A549 (cell line): ENCODE data around the gene CHST10. TPM values are rescaled to one million over a fixed set of nuclear protein-coding genes. Genes with fewer than 3 reads are reported as not detected.

Source experiments
- ATAC-seq, 2 experiments: fragments of 200-7000 bp in 1 of 2; fragments of >200 bp in 1 of 2; cut with Nextera tagmentation in 1 of 2; cut with Tn5 transposase in 1 of 2; 3 replicates each; pipeline versions ENCODE4 v1.8.0 to v1.9.1; 2018 to 2020; ENCODE audit warnings: mild to moderate bottlenecking in 1 of 2, moderate library complexity in 1 of 2
- CTCF ChIA-PET: fragments of 300-600 bp; sonication (Branson Sonifier 250); formaldehyde crosslinking; extraction: SDS; loops from one replicate; lab custom pipeline; 2021; ENCODE audit warnings: antibody characterized with exemption, inconsistent platforms; lab: Yijun Ruan, JAX
- POLR2A ChIA-PET: fragments of 350-600 bp; formaldehyde crosslinking; extraction: SDS; loops from one replicate; lab custom pipeline; 2021; ENCODE audit warnings: antibody characterized with exemption, inconsistent platforms; lab: Yijun Ruan, JAX
- DNase-seq, 2 experiments: peaks; one replicate each; pipeline versions ENCODE4 v3.0.0 to v3.0.0-alpha.2; 2011 to 2016; ENCODE audit warnings: low read depth in 1 of 2, low spot score in 1 of 2
- FAIRE-seq: peaks from 2 replicates; lab custom pipeline; 2011; peaks lifted over from hg19 to GRCh38; lab: Jason Lieb, UNC
- H3K27ac ChIP-seq, 2 experiments: fragments of >200 bp; sonication (Bioruptor Twin); formaldehyde crosslinking; 3 replicates each; pipeline ENCODE4 v1.5.1; 2016 to 2017
- H3K4me1 ChIP-seq: fragments of >200 bp; sonication (Bioruptor Twin); formaldehyde crosslinking; 3 replicates; pipeline ENCODE4 v1.6.1; 2016
- H3K4me2 ChIP-seq: fragments of >200 bp; sonication (Bioruptor Twin); formaldehyde crosslinking; 3 replicates; pipeline ENCODE4 v1.6.1; 2016
- H3K4me3 ChIP-seq: fragments of >200 bp; sonication (Bioruptor Twin); formaldehyde crosslinking; 3 replicates; pipeline ENCODE4 v1.5.1; 2016
- H3K9me3 ChIP-seq: fragments of >200 bp; sonication (Bioruptor Twin); formaldehyde crosslinking; 3 replicates; pipeline ENCODE4 v1.6.1; 2016
- ATOH8 ChIP-seq: fragments of 250-450 bp; sonication (Bioruptor Pico); IDR thresholded peaks from 2 replicates; pipeline ENCODE4 v1.5.0; 2020; ENCODE audit warnings: low read depth, mild to moderate bottlenecking, moderate library complexity
- CBX2 ChIP-seq: fragments of 200-600 bp; sonication (generic); IDR thresholded peaks from 2 replicates; pipeline ENCODE4 v1.6.1; 2016; ENCODE audit warnings: low read depth, mild to moderate bottlenecking, borderline replicate concordance
- CHD2 ChIP-seq: fragments of 150-350 bp; IDR thresholded peaks from 2 replicates; pipeline ENCODE4 v1.6.1; 2014; ENCODE audit warnings: low read length; ENCODE audit not compliant: partially characterized antibody
- EHF ChIP-seq: fragments of 250-450 bp; sonication (Bioruptor Pico); IDR thresholded peaks from 2 replicates; pipeline ENCODE4 v1.5.0; 2020; ENCODE audit warnings: mild to moderate bottlenecking
- EP300 ChIP-seq, 2 experiments: fragments of >200 bp; sonication (Bioruptor Twin); formaldehyde crosslinking; IDR thresholded peaks; 2 replicates in 1 of 2; 3 replicates in 1 of 2; pipeline ENCODE4 v1.6.1; 2016 to 2017
- FOSB ChIP-seq: fragments of 250-450 bp; sonication (Bioruptor Pico); IDR thresholded peaks from 2 replicates; pipeline ENCODE4 v1.5.0; 2020; ENCODE audit warnings: mild to moderate bottlenecking, moderate library complexity
- FOSL2 ChIP-seq, 2 experiments: fragments of 450-650 bp in 1 of 2; fragments of >200 bp in 1 of 2; sonication (Bioruptor Twin) in 1 of 2; formaldehyde crosslinking; IDR thresholded peaks; 2 replicates each; pipeline versions ENCODE4 v1.5.0 to v1.6.1; 2016 to 2020; ENCODE audit warnings: mild to moderate bottlenecking in 1 of 2, moderate library complexity in 1 of 2
- GATA3 ChIP-seq: IDR thresholded peaks from 2 replicates; pipeline ENCODE4 v1.6.1; 2012; ENCODE audit warnings: borderline replicate concordance
- HEYL ChIP-seq: fragments of 250-450 bp; sonication (Bioruptor Pico); IDR thresholded peaks from 2 replicates; pipeline ENCODE4 v1.8.0; 2021; ENCODE audit warnings: mild to moderate bottlenecking, moderate library complexity
- MAX ChIP-seq: IDR thresholded peaks from 2 replicates; pipeline ENCODE4 v1.6.1; 2012
- MAZ ChIP-seq: fragments of 150-350 bp; IDR thresholded peaks from 2 replicates; pipeline ENCODE4 v1.6.1; 2014; ENCODE audit warnings: antibody characterized with exemption, low read depth, low read length, borderline replicate concordance
- NR3C1 ChIP-seq: fragments of >200 bp; sonication (Bioruptor Twin); formaldehyde crosslinking; IDR thresholded peaks from 3 replicates; pipeline ENCODE4 v1.6.1; 2017
- POLR2AphosphoS2 ChIP-seq: conservative IDR thresholded peaks from 2 replicates; pipeline ENCODE4 v1.6.1; 2012; ENCODE audit warnings: low read length, improper control_type of control experiment, inconsistent platforms
- RAD21 ChIP-seq, 2 experiments: fragments of >200 bp in 1 of 2; sonication (Bioruptor Twin) in 1 of 2; formaldehyde crosslinking in 1 of 2; IDR thresholded peaks in 1 of 2; conservative IDR thresholded peaks in 1 of 2; 2 replicates in 1 of 2; 3 replicates in 1 of 2; pipeline ENCODE4 v1.6.1; 2012 to 2018; ENCODE audit warnings: inconsistent platforms in 1 of 2
- RCOR1 ChIP-seq: fragments of 150-350 bp; IDR thresholded peaks from 2 replicates; pipeline ENCODE4 v1.6.1; 2014; ENCODE audit warnings: antibody characterized with exemption, low read length, low read depth
- RNF2 ChIP-seq: fragments of 200-600 bp; sonication (generic); IDR thresholded peaks from 2 replicates; pipeline ENCODE4 v1.6.1; 2016; ENCODE audit warnings: low read depth, mild to moderate bottlenecking, antibody characterized with exemption, moderate library complexity, borderline replicate concordance
- SREBF2 ChIP-seq: fragments of 450-650 bp; IDR thresholded peaks from 2 replicates; pipeline ENCODE4 v1.6.1; 2014; ENCODE audit warnings: mild to moderate bottlenecking, moderate library complexity
- TFCP2L1 ChIP-seq: fragments of 250-450 bp; sonication (Bioruptor Pico); IDR thresholded peaks from 2 replicates; pipeline ENCODE4 v1.5.0; 2021; ENCODE audit warnings: mild to moderate bottlenecking
- TP53 ChIP-seq: fragments of 250-450 bp; sonication (Bioruptor Pico); IDR thresholded peaks from 2 replicates; pipeline ENCODE4 v1.5.0; 2021; ENCODE audit warnings: mild to moderate bottlenecking, moderate library complexity
- ZC3H11A ChIP-seq: fragments of 450-650 bp; IDR thresholded peaks from 2 replicates; pipeline ENCODE4 v1.6.1; 2014; ENCODE audit warnings: antibody characterized with exemption, mild to moderate bottlenecking
- ZSCAN20 ChIP-seq: fragments of 250-450 bp; sonication (Bioruptor Pico); IDR thresholded peaks from 2 replicates; pipeline ENCODE4 v1.8.0; 2022; ENCODE audit warnings: mild to moderate bottlenecking, moderate library complexity
- WGBS: methylation state at CpG from one replicate; pipeline ENCODE4 v1.1.6; 2017; ENCODE audit errors: missing lambda C conversion rate; 5-methylcytosine and 5-hydroxymethylcytosine counted together
- polyA plus RNA-seq, 4 experiments: library from polyadenylated mRNA; depleted of rRNA in 3 of 4; stranded (reverse); fragments of >200 nt; fragmentation: RNase III in 1 of 4; extraction: RNeasy Plus Mini Kit Qiagen cat#74134 plus additional on column Dnase treatment in 1 of 4; gene quantifications; 2 replicates in 3 of 4; 3 replicates in 1 of 4; pipeline ENCODE4 v1.2.3, GENCODE V29; 2011 to 2017
- TF ChIP-seq, protein P1 (sequence below): fragments of >200 bp; sonication (Bioruptor Twin); formaldehyde crosslinking; IDR thresholded peaks from 3 replicates; pipeline ENCODE4 v1.5.1; 2016

CHST10 gene
- polyA plus RNA-seq, 2 of the 4 experiments (the other 2 are of a cell fraction) = 16.6 to 24.0 TPM

- DNase-seq = no peak
- H3K27ac ChIP-seq = no peak overlapping the region
- CTCF ChIA-PET = interaction anchor here (0.6 to 4.0 kb wide), 4 partner anchors 8 to 128 kb away, joined by 3 to 40 read pairs (median 16); no protein-coding TSS in a partner anchor
- TF ChIP-seq CHD2 (no peak), TP53 (no peak), FOSB (CRISPR knock-in tag) (no peak)
- TF ChIP-seq, all 56 proteins: peak for 0
- FAIRE-seq (no peak), ATAC-seq (no peak; a peak in 1 of 6 replicates)
- Histone ChIP-seq H3K9me3 (no peaks in the 10 kb centered on the region), H3K4me2 (no peak overlapping the region), H3K4me3 (no peak overlapping the region), H3K4me1 (no peaks in the 10 kb centered on the region)
- POLR2A ChIA-PET = no interaction called here
- 86% methylated on average over 12 of the region's 12 CpGs for WGBS
These were observed 27.2 kb downstream of the CHST10 start for GRCh38 chr2:100390001-100390940.

DNA sequence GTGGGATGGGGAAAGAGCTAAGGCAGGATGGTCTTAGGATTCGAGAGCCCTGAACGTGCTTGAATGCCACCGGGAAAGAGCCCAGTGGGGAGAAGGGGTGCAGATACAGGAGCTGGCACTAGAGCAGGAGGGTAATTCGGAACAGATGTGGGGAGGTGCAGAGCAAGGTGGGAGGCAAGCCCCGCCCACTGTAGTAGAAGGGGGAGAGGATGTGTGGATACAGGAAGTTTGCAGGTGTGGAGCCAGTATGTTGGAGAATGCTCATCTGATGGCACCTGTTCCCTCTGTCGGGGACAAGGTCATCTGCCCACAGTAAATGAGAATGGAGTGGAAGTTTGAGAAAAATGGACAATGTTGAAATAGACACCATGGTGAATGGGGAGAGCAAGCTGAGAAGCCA is 28.8 kb downstream of the CHST10 start:
- no peak for ATAC-seq

DNA sequence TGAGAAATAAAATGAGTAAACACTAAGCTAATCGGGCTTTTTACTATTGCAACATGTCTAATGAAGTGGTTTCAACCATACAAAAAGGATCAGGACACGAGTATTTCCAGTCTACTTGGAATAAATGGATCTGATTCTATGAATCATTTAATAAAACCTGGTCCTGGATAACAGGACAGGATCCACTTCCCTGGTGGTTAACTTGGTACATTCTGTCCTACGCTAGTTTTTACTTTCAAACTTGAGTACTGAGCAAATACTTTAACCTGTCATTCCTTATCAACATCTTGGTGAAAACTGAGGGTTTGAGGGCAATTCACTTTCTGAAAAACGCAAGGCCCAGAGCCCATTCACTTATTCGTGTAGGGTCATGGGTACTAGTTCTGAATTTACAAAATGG is 33.5 kb downstream of the CHST10 start:
- FAIRE-seq (no peak), DNase-seq (no peak), ATAC-seq (no peak)
- 61% methylated on average over 5 of the region's 5 CpGs for WGBS
- CTCF ChIA-PET = interaction anchor here (0.6 to 8.9 kb wide), 2 partner anchors 120 to 204 kb away, joined by 3 to 188 read pairs; no protein-coding TSS in a partner anchor
- Histone ChIP-seq H3K4me1 (0 out of 3 replicates have a peak, but pooled peaks cover 2% of the 10 kb centered on the region), H3K27ac (no peak overlapping the region), H3K4me2 (no peak overlapping the region), H3K4me3 (no peak overlapping the region), H3K9me3 (no peaks in the 10 kb centered on the region)
- TF ChIP-seq, protein P1, sequence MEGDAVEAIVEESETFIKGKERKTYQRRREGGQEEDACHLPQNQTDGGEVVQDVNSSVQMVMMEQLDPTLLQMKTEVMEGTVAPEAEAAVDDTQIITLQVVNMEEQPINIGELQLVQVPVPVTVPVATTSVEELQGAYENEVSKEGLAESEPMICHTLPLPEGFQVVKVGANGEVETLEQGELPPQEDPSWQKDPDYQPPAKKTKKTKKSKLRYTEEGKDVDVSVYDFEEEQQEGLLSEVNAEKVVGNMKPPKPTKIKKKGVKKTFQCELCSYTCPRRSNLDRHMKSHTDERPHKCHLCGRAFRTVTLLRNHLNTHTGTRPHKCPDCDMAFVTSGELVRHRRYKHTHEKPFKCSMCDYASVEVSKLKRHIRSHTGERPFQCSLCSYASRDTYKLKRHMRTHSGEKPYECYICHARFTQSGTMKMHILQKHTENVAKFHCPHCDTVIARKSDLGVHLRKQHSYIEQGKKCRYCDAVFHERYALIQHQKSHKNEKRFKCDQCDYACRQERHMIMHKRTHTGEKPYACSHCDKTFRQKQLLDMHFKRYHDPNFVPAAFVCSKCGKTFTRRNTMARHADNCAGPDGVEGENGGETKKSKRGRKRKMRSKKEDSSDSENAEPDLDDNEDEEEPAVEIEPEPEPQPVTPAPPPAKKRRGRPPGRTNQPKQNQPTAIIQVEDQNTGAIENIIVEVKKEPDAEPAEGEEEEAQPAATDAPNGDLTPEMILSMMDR = no peak
- TF ChIP-seq TFCP2L1 (CRISPR knock-in tag) (no peak), GATA3 (no peak)
- POLR2A ChIA-PET = no interaction called here

More for the DNA sequence above, 28.8 kb downstream of the CHST10 start:
- ChIA-PET CTCF (interaction anchor here (3.0 to 4.0 kb wide), 2 partner anchors 8 to 127 kb away, joined by 29 to 40 read pairs; no protein-coding TSS in a partner anchor), POLR2A (no interaction called here)
- no peak for FAIRE-seq
- H3K9me3 ChIP-seq = no peaks in the 10 kb centered on the region
- no peak overlapping the region for H3K4me2 ChIP-seq
- TF ChIP-seq ZC3H11A (no peak), HEYL (no peak), ZSCAN20 (no peak), MAX (no peak), RCOR1 (no peak), CBX2 (no peak), TP53 (no peak)
- no peak overlapping the region for H3K4me3 ChIP-seq
- no peaks in the 10 kb centered on the region for H3K4me1 ChIP-seq
- H3K27ac ChIP-seq = no peak overlapping the region
- no peak for DNase-seq
- 76% methylated on average over 6 of the region's 6 CpGs for WGBS

DNA sequence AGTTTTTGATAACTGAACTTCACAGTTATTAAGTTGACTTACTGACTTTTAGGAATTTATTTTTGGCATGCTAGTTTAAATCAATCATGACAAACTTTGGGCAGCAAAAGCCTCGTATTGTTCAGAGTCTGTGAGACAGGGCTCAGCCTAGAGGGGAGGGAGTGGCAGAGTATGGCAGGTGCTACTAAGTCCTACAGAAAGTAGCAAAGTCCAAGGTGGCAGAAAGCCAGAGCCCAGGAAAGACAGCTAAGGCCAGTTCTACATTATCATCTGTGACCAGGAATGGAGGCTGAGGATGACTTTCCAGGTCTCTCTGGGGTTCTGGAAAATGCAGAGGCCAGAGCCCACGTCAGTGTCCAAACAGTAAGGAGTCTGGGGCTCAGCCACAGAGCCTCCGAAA is 34.2 kb downstream of the CHST10 start:
- ChIA-PET CTCF (interaction anchor here (1.1 to 8.9 kb wide), 2 partner anchors 92 to 119 kb away, joined by 3 to 188 read pairs; no protein-coding TSS in a partner anchor), POLR2A (no interaction called here)
- H3K4me2 ChIP-seq = no peak overlapping the region
- ATAC-seq (no peak), DNase-seq (no peak)
- 0 out of 3 replicates have a peak, but pooled peaks cover 2% of the 10 kb centered on the region for H3K4me1 ChIP-seq
- H3K4me3 ChIP-seq = no peak overlapping the region
- no peak overlapping the region for H3K27ac ChIP-seq
- TF ChIP-seq EHF (CRISPR knock-in tag) (no peak), NR3C1 (no peak), FOSL2 (IDR thresholded peaks at IDR 0.05) (no peak), FOSL2 (CRISPR knock-in tag; IDR thresholded peaks at IDR 0.05) (no peak), POLR2AphosphoS2 (no peak), ATOH8 (CRISPR knock-in tag) (no peak), TFCP2L1 (CRISPR knock-in tag) (no peak), EP300 (IDR thresholded peaks at IDR 0.05) (no peak), MAX (no peak), MAZ (no peak), RNF2 (no peak), SREBF2 (no peak), RAD21 (conservative IDR thresholded peaks at IDR 0.05 in 1 of 2, IDR thresholded peaks at IDR 0.05 in 1 of 2) (no peak), ZC3H11A (no peak)
- TF ChIP-seq, all 56 proteins: peak for 0
- WGBS = 47% methylated on average over 3 of the region's 3 CpGs
- no peaks in the 10 kb centered on the region for H3K9me3 ChIP-seq
- no peak for FAIRE-seq
